GM12878 (cell line): ENCODE measurements around the gene CNOT8. TPM values are rescaled to one million over a fixed set of nuclear protein-coding genes. Genes with fewer than 3 reads are reported as not detected.

ENCODE experiments used
- ATAC-seq: fragments of 200-7000 bp; cut with Tn5 transposase; 3 replicates; pipeline ENCODE4 v1.9.1; 2020; ENCODE audit warnings: mild to moderate bottlenecking, moderate library complexity
- BruUV-seq: library from RNA; stranded (reverse); fragments of 400-500 nt; replicated peaks from 2 replicates; lab custom pipeline; 2021; lab: Mats Ljungman, UMichigan
- CTCF ChIA-PET: fragments of 300-600 bp; sonication (Branson Sonifier 250); formaldehyde crosslinking; extraction: SDS; loops from one replicate; lab custom pipeline; 2021; ENCODE audit warnings: inconsistent platforms; lab: Yijun Ruan, JAX
- POLR2A ChIA-PET: fragments of 350-600 bp; formaldehyde crosslinking; extraction: SDS; loops from one replicate; lab custom pipeline; 2021; ENCODE audit warnings: inconsistent platforms; lab: Charles Lee
- RAD21 ChIA-PET: fragments of 300-600 bp; sonication (Branson Sonifier 250); formaldehyde crosslinking; loops from one replicate; lab custom pipeline; 2023; ENCODE audit warnings: antibody characterized with exemption; ENCODE audit not compliant: unreplicated experiment; lab: Charles Lee
- SMC1A ChIA-PET: fragments of 300-600 bp; sonication (Branson Sonifier 250); formaldehyde crosslinking; loops from one replicate; lab custom pipeline; 2023; ENCODE audit not compliant: unreplicated experiment, uncharacterized antibody; lab: Charles Lee
- DNase-seq: peaks from one replicate; pipeline ENCODE4 v3.0.0-alpha.2; 2011; ENCODE audit warnings: low read depth, low spot score
- FAIRE-seq: peaks from 3 replicates; lab custom pipeline; 2011; peaks lifted over from hg19 to GRCh38; lab: Jason Lieb, UNC
- H2AFZ ChIP-seq: 2 replicates; pipeline ENCODE4 v1.6.0; 2011; ENCODE audit warnings: low read depth, low read length, control low read depth; ENCODE audit not compliant: control insufficient read depth
- H3K27ac ChIP-seq: 2 replicates; pipeline ENCODE4 v1.5.1; 2011; ENCODE audit warnings: control low read depth; ENCODE audit not compliant: control insufficient read depth, insufficient read depth
- H3K27me3 ChIP-seq, 2 experiments: replicated peaks in 1 of 2; 2 replicates each; pipeline versions ENCODE4 v1.6.0 to v1.6.1; 2011; ENCODE audit warnings: low read length in 1 of 2; ENCODE audit not compliant: control insufficient read depth in 2 of 2, insufficient read depth in 2 of 2
- H3K36me3 ChIP-seq, 2 experiments: 2 replicates each; pipeline ENCODE4 v1.5.1; 2011; ENCODE audit warnings: low read length in 1 of 2; ENCODE audit not compliant: control insufficient read depth in 2 of 2, insufficient read depth in 2 of 2
- H3K4me1 ChIP-seq: 2 replicates; pipeline ENCODE4 v1.6.1; 2011; ENCODE audit warnings: mild to moderate bottlenecking, low read length, moderate library complexity, mixed read lengths; ENCODE audit not compliant: control insufficient read depth, insufficient read depth
- H3K4me2 ChIP-seq: 2 replicates; pipeline ENCODE4 v1.6.0; 2011; ENCODE audit warnings: control low read depth; ENCODE audit not compliant: control insufficient read depth, insufficient read depth
- H3K4me3 ChIP-seq: fragments of 200-600 bp; sonication (generic); 2 replicates; pipeline ENCODE4 v1.5.1; 2016
- H3K79me2 ChIP-seq: 2 replicates; pipeline ENCODE4 v1.6.0; 2011; ENCODE audit warnings: low read length; ENCODE audit not compliant: control insufficient read depth, insufficient read depth
- H3K9ac ChIP-seq: 2 replicates; pipeline ENCODE4 v1.8.0; 2011; ENCODE audit warnings: low read length, control low read depth, mixed read lengths; ENCODE audit not compliant: control insufficient read depth, insufficient read depth
- H3K9me3 ChIP-seq: replicated peaks from 3 replicates; pipeline ENCODE4 v1.5.1; 2011; ENCODE audit warnings: mild to moderate bottlenecking, low read length; ENCODE audit not compliant: control insufficient read depth, insufficient read depth
- H4K20me1 ChIP-seq: 2 replicates; pipeline ENCODE4 v1.6.0; 2011; ENCODE audit not compliant: control insufficient read depth, insufficient read depth
- BACH1 ChIP-seq: fragments of 450-650 bp; IDR thresholded peaks from 2 replicates; pipeline ENCODE4 v1.6.1; 2017; ENCODE audit warnings: mild to moderate bottlenecking, borderline replicate concordance
- CREM ChIP-seq: IDR thresholded peaks from 2 replicates; pipeline ENCODE4 v1.6.1; 2014; ENCODE audit warnings: antibody characterized with exemption, low read depth
- FOS ChIP-seq: IDR thresholded peaks from 3 replicates; pipeline ENCODE4 v1.6.1; 2011; ENCODE audit warnings: borderline replicate concordance; ENCODE audit not compliant: insufficient read length; ENCODE audit errors: extremely low read depth
- HCFC1 ChIP-seq: fragments of 150-350 bp; IDR thresholded peaks from 2 replicates; pipeline ENCODE4 v1.6.1; 2014; ENCODE audit warnings: low read length
- HSF1 ChIP-seq: fragments of 150-350 bp; IDR thresholded peaks from 2 replicates; pipeline ENCODE4 v1.6.1; 2014; ENCODE audit warnings: mild to moderate bottlenecking, low read depth, low read length
- JUND ChIP-seq: IDR thresholded peaks from 2 replicates; pipeline ENCODE4 v1.6.1; 2012; ENCODE audit warnings: low read depth, mild to moderate bottlenecking, low read length, improper control_type of control experiment, moderate library complexity
- NKRF ChIP-seq: fragments of 450-650 bp; conservative IDR thresholded peaks from 2 replicates; pipeline ENCODE4 v1.6.1; 2017; ENCODE audit warnings: mild to moderate bottlenecking, moderate library complexity
- SMAD5 ChIP-seq: IDR thresholded peaks from 2 replicates; pipeline ENCODE4 v1.6.1; 2016; ENCODE audit warnings: antibody characterized with exemption, low read depth
- SREBF1 ChIP-seq: IDR thresholded peaks from 2 replicates; pipeline ENCODE4 v1.6.1; 2012; ENCODE audit warnings: mild to moderate bottlenecking, low read length
- TBL1XR1 ChIP-seq: IDR thresholded peaks from 2 replicates; pipeline ENCODE4 v1.6.1; 2012; ENCODE audit warnings: low read depth, low read length, improper control_type of control experiment
- ZSCAN29 ChIP-seq: fragments of 450-650 bp; IDR thresholded peaks from 2 replicates; pipeline ENCODE4 v1.6.1; 2017; ENCODE audit warnings: mild to moderate bottlenecking, moderate library complexity
- WGBS: methylation state at CpG from one replicate; pipeline ENCODE4 v1.1.6; 2016; ENCODE audit warnings: low lambda C conversion rate; ENCODE audit not compliant: insufficient replicate concordance, insufficient coverage; ENCODE audit errors: missing lambda C conversion rate; 5-methylcytosine and 5-hydroxymethylcytosine counted together
- in situ Hi-C: fragments of 300-500 bp; cut with MboI; formaldehyde crosslinking; loops from 9 replicates; pipeline ENCODE4 v1.14.3; 2018; ENCODE audit warnings: mixed read lengths
- intact Hi-C: fragments of 100-400 bp; cut with micrococcal nuclease; formaldehyde crosslinking; loops from one replicate; pipeline ENCODE4 v1.14.2; 2022; ENCODE audit not compliant: unreplicated experiment
- polyA plus RNA-seq, 11 experiments: library from polyadenylated mRNA; depleted of rRNA in 4 of 11; unstranded in 6 of 11; stranded (reverse) in 5 of 11; fragments of >200 nt; fragmentation: Nextera tagmentation in 4 of 11; fragmentation: Illumina TruSeq in 1 of 11; extraction: Ambion mirVana in 4 of 11; extraction: Trizol in 1 of 11; gene quantifications; 1 replicate in 1 of 11; 2 replicates in 10 of 11; pipeline versions ENCODE4 v1.2.1 to v1.2.3, GENCODE V29; 2011 to 2016; ENCODE audit warnings: inconsistent platforms in 2 of 11, missing spikeins in 2 of 11, low read depth in 1 of 11
- total RNA-seq, 4 experiments: library from RNA; depleted of rRNA in 3 of 4; stranded (reverse); fragments of >200 nt in 3 of 4; fragmentation: Illumina TruSeq in 1 of 4; extraction: Trizol in 1 of 4; gene quantifications; 2 replicates each; pipeline versions ENCODE4 v1.2.1 to v1.2.3, GENCODE V29; 2013 to 2021
- TF ChIP-seq, protein P1 (sequence below): fragments of 450-650 bp; formaldehyde crosslinking; IDR thresholded peaks from 2 replicates; pipeline ENCODE4 v1.4.0; 2022; ENCODE audit warnings: mild to moderate bottlenecking, moderate library complexity
- TF ChIP-seq, protein P2 (sequence below): fragments of 450-650 bp; formaldehyde crosslinking; IDR thresholded peaks from 2 replicates; pipeline ENCODE4 v1.4.0; 2020; ENCODE audit warnings: mild to moderate bottlenecking, moderate library complexity

CNOT8 gene
- total and polyA plus RNA-seq, 10 of the 15 experiments (the other 5 are each of a cell fraction or from before 2014, with no cell fraction given): 13.2 to 57.1 (median 39.0) TPM

GRCh38 chr5:154896562-154897165 is 38.2 kb downstream of the CNOT8 start (continued):
- TF ChIP-seq HCFC1: no peak

- no peaks in the 10 kb centered on the region for H3K9me3 ChIP-seq
- H3K79me2 ChIP-seq: no peaks in the 10 kb centered on the region
- no peak overlapping the region for H3K27ac ChIP-seq
- ChIA-PET SMC1A (no interaction called here), CTCF (no interaction called here), POLR2A (no interaction called here), RAD21 (no interaction called here)
- intact Hi-C loops (no loop called here), in situ Hi-C loops (no loop called here)
- no peaks in the 10 kb centered on the region for H3K27me3 ChIP-seq
- no peak overlapping the region for H3K9ac ChIP-seq
- no peak overlapping the region for H2AFZ ChIP-seq
- no peak overlapping the region for H3K4me2 ChIP-seq
- peaks cover 6 to 20% of the 10 kb centered on the region in 2 experiments for H3K36me3 ChIP-seq
- no peaks in the 10 kb centered on the region for H4K20me1 ChIP-seq
- 96% methylated on average over 4 of the region's 4 CpGs for WGBS
- no peak for ATAC-seq
- DNase-seq: no peak
- no peak overlapping the region for H3K4me3 ChIP-seq
- no peak for FAIRE-seq
- no peaks in the 10 kb centered on the region for H3K4me1 ChIP-seq
- BruUV-seq: no TSS peak
- TF ChIP-seq NKRF (no peak), JUND (no peak), SMAD5 (no peak), HSF1 (no peak), ZSCAN29 (no peak), SREBF1 (no peak), TBL1XR1 (no peak), CREM (no peak), FOS (no peak), BACH1 (no peak)
- TF ChIP-seq, protein P1, sequence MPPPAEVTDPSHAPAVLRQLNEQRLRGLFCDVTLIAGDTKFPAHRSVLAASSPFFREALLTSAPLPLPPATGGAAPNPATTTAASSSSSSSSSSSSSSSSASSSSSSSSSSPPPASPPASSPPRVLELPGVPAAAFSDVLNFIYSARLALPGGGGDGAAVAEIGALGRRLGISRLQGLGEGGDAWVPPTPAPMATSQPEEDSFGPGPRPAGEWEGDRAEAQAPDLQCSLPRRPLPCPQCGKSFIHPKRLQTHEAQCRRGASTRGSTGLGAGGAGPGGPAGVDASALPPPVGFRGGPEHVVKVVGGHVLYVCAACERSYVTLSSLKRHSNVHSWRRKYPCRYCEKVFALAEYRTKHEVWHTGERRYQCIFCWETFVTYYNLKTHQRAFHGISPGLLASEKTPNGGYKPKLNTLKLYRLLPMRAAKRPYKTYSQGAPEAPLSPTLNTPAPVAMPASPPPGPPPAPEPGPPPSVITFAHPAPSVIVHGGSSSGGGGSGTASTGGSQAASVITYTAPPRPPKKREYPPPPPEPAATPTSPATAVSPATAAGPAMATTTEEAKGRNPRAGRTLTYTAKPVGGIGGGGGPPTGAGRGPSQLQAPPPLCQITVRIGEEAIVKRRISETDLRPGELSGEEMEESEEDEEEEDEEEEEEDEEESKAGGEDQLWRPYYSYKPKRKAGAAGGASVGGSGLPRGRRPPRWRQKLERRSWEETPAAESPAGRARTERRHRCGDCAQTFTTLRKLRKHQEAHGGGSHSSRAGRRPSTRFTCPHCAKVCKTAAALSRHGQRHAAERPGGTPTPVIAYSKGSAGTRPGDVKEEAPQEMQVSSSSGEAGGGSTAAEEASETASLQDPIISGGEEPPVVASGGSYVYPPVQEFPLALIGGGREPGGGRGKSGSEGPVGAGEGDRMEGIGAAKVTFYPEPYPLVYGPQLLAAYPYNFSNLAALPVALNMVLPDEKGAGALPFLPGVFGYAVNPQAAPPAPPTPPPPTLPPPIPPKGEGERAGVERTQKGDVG (CRISPR knock-in tag): no peak
- TF ChIP-seq, protein P2, sequence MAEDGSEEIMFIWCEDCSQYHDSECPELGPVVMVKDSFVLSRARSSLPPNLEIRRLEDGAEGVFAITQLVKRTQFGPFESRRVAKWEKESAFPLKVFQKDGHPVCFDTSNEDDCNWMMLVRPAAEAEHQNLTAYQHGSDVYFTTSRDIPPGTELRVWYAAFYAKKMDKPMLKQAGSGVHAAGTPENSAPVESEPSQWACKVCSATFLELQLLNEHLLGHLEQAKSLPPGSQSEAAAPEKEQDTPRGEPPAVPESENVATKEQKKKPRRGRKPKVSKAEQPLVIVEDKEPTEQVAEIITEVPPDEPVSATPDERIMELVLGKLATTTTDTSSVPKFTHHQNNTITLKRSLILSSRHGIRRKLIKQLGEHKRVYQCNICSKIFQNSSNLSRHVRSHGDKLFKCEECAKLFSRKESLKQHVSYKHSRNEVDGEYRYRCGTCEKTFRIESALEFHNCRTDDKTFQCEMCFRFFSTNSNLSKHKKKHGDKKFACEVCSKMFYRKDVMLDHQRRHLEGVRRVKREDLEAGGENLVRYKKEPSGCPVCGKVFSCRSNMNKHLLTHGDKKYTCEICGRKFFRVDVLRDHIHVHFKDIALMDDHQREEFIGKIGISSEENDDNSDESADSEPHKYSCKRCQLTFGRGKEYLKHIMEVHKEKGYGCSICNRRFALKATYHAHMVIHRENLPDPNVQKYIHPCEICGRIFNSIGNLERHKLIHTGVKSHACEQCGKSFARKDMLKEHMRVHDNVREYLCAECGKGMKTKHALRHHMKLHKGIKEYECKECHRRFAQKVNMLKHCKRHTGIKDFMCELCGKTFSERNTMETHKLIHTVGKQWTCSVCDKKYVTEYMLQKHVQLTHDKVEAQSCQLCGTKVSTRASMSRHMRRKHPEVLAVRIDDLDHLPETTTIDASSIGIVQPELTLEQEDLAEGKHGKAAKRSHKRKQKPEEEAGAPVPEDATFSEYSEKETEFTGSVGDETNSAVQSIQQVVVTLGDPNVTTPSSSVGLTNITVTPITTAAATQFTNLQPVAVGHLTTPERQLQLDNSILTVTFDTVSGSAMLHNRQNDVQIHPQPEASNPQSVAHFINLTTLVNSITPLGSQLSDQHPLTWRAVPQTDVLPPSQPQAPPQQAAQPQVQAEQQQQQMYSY (CRISPR knock-in tag): no peak
Observed at GRCh38 chr5:154898210-154898609, 39.8 kb downstream of the CNOT8 start.
